ELR (cell line): ENCODE measurements around the gene GRB7.
"Not testable (repeated sequence)": the region's sequence is repeated elsewhere in the genome, so short reads cannot be mapped to it uniquely, and the experiment has no call there.

Source experiments
- DNase-seq: peaks from one replicate; pipeline ENCODE4 v3.0.0-alpha.2; 2015; ENCODE audit warnings: low read depth

The GRB7 gene

DNA sequence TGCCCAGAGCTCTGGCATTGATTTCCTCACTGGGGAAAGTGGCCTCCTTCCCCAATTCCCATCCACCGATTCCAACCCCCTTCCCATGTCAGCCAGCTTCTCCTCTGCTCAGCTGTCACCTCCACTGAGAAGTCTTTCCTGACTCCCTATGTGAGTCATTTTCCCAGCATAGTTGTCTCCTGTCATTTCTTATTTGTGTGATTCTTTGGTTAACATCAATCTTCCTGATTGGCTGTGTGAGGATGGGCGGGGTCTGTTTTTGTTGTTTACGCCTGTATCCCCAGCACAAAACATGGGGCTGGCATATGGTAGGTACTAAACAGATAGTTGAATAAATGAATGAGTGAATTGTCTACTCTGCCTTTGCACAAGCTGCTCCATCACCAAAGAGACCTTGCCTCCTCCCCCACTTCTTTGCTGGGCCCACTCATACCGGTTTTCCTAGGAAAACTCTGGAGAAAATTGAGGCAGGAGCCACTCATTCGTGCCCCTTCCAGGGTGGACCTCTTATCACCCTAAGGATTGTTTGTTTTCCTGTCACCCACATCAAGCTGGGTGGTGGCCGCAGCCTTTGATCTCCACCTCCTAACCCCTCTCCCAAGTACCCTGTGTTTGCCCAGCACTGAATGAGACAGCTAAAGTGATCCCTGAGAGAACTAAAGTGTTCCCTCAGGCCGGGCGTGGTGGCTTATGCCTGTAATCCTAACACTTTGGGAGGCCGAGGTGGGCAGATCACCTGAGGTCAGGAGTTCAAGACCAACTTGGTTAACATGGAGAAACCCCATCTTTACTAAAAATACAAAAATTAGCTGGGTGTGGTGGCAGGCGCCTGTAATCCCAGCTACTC is 1.2 kb upstream of the GRB7 start:
- DNase-seq: peak; percentile 55

DNA sequence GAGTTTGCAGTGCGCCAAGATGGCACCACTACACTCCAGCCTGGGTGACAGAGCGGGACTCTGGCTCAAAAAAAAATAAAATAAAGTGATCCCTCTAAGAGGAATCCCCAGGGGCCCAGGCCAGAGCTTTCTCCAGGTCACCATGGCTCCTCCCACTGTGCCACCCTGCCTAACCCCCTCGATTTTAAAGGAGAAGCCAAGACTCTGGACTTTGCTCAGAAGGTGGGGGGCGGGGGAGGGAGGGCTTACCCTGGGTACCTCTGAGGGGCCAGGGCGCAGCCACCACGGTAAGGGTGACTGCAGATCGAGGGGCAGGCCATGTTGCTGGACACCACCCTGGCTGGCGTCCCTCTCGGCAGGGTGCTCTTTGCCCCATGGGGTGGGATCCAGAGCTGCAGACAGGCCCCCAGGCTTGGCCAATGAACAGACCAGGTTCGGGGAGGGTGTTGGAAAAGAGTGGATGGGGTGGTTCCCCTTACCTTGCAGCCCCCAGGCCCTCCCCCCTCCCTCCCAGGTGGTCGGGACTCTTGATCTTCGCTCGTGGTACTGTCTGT is 455 bp upstream of the GRB7 start:
- no peak for DNase-seq

GRCh38 chr17:39738568-39738901 is 797 bp downstream of the GRB7 start:
- peak; percentile 25 for DNase-seq

- peak; percentile 56 for DNase-seq
These were observed 1.5 kb downstream of the GRB7 start for GRCh38 chr17:39738983-39739884.

GRCh38 chr17:39739885-39740356 is 2.2 kb downstream of the GRB7 start:
- DNase-seq: no peak

DNA sequence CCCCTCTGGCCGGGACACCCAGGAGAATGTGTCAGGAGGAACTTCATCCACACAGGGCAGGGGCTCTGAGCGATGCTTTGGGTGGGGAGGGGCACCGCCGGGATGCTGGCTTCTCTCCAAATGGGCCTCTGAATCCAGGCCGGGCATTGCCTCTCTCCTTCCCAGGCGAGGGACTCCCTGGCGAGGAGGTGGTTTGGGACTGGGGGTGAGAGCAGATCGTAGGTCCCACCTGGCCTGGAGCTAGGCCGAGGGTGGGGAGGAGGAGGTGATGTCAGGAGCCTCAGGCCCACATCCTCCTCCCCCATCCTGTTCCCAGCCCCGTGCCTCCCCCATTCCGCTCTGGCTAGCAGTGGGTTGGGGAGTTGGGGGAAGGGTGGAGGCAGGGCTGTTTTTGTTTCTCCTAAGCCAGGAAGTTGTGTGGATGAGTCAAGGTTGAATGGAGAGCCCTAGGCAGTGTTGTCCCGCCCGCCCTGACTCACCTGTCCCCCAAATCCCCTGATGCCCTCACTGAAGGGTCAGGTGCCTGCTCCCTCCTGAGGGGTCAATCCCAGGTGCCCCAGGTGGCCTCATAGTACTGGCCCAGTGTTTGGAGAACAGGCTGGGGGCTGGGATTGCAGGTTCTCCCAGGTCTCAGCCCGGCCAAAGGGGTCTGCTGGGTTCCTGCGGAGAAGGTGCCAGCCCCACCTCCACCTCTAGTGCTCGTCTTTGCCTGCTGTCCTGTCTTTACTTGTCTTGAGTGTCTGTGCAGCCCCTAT is 2.8 kb downstream of the GRB7 start:
- DNase-seq: peak; percentile 86

GRCh38 chr17:39742126-39742855 is 4.6 kb downstream of the GRB7 start:
- DNase-seq: no peak

DNA sequence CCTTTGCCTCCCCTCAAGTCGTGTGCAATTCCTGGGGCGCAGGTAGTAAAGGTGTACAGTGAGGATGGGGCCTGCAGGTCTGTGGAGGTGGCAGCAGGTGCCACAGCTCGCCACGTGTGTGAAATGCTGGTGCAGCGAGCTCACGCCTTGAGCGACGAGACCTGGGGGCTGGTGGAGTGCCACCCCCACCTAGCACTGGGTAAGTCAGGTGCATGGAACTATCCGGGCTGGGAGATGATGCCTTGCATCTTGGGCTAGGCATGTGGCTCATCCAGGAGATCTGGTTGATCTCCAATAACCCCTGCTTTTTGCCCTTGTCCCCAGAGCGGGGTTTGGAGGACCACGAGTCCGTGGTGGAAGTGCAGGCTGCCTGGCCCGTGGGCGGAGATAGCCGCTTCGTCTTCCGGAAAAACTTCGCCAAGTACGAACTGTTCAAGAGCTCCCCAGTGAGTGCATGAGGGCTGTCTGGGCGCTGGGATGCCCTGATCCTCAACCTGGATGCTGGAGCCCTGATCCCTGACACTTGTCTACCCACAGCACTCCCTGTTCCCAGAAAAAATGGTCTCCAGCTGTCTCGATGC is 5.2 kb downstream of the GRB7 start:
- no peak for DNase-seq

- no peak for DNase-seq
These were observed 6.5 kb downstream of the GRB7 start for GRCh38 chr17:39744075-39744835.

DNA sequence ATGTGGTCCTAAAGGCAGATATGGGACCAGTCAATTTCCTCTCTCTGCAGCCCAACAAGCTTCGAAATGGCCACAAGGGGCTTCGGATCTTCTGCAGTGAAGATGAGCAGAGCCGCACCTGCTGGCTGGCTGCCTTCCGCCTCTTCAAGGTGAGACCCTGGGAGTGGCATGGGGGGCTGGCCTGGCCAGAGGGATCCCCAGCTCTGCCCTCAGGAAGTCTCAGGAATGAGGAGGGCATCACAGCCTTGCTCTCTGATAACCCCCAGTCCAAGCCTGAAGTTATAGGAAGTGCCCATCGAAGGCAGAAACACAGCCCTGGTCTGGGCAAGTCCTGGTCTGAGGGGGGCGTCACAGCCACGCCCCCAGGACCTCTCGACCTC is 7.1 kb downstream of the GRB7 start:
- DNase-seq: no peak

- DNase-seq: no peak
These were observed 7.8 kb downstream of the GRB7 start for GRCh38 chr17:39745335-39746144.

GRCh38 chr17:39746145-39746461 is 8.4 kb downstream of the GRB7 start:
- no peak for DNase-seq

GRCh38 chr17:39747745-39748144 is 10.0 kb downstream of the GRB7 start:
- no peak for DNase-seq

GRCh38 chr17:39748444-39749034 is 10.8 kb downstream of the GRB7 start:
- DNase-seq: not testable (repeated sequence)

GRCh38 chr17:39750131-39751015 is 12.6 kb downstream of the GRB7 start:
- no peak for DNase-seq

GRCh38 chr17:39751016-39751543 is 13.3 kb downstream of the GRB7 start:
- DNase-seq: no peak

DNA sequence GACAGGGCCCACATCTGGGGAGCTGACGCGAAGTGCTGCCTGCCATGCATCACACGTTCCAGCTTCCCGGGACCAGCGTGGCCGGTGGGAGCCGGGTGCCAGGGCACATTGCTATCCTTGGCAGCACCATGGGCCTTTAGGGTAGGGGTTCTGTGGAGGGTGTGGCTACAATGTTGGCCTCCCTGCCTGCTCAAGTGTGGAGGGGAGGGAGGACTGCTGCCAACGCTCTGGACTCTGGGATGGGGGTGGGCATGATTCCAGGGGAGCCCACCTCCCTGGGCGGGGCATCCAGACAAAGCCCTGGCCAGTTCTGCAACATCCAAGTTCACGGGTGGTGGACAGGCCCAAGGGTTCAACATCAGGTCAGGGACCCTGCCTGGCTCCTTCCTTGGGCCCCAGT is 13.9 kb downstream of the GRB7 start:
- no peak for DNase-seq
